Measurements from ENCODE around the gene TOP3A.

TOP3A gene

GRCh38 chr17:18291718-18292540 lies 22.9 kb downstream of the TOP3A start:
- Histone ChIP-seq H3K36me3 (ENCODE audit: control insufficient read depth, insufficient read depth, low read length) (no peaks in the 10 kb centered on the region), H3K9me3 (ENCODE audit: control insufficient read depth, low read length) (no peaks in the 10 kb centered on the region), H3K27ac (no peak overlapping the region), H3K27me3 (ENCODE audit: control insufficient read depth, insufficient read depth, low read length) (no peaks in the 10 kb centered on the region), H3K4me3 (ENCODE audit: low read depth, low read length) (no peak overlapping the region), H3K4me1 (no peaks in the 10 kb centered on the region), H3K4me2 (ENCODE audit: low read length) (no peak overlapping the region), H3K9ac (no peak overlapping the region), H2AFZ (no peak overlapping the region), H3K79me2 (no peaks in the 10 kb centered on the region)
- TF ChIP-seq CTCF (IDR thresholded peaks at IDR 0.05) = no peak

DNA sequence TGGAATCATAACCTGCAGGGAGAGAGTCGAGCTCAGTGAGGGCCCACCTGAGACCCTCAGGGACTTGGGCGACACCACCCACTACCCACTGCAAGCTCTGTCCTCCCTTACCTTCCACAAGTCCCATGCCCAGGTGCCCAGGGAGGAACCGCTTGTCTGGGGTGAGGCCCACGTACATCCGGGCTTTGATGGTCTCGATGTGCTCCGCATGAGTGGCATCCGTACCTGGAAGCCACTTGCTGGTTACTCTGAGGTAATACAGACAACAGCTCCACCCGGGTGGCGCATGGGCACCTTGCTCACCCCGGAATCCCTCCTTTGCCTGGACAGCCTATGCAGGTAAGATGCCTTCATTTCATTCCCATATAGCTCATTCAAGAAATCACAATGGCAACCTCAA lies 29.5 kb downstream of the TOP3A start:
- Histone ChIP-seq H3K4me1 (no peaks in the 10 kb centered on the region), H2AFZ (no peak overlapping the region), H3K9me3 (ENCODE audit: control insufficient read depth, low read length) (no peaks in the 10 kb centered on the region), H3K4me3 (ENCODE audit: low read depth, low read length) (no peak overlapping the region), H3K79me2 (no peaks in the 10 kb centered on the region), H3K4me2 (ENCODE audit: low read length) (no peak overlapping the region), H3K36me3 (ENCODE audit: control insufficient read depth, insufficient read depth, low read length) (no peaks in the 10 kb centered on the region), H3K27ac (no peak overlapping the region), H3K27me3 (ENCODE audit: control insufficient read depth, insufficient read depth, low read length) (no peaks in the 10 kb centered on the region), H3K9ac (no peak overlapping the region)
- TF ChIP-seq CTCF (IDR thresholded peaks at IDR 0.05) = no peak

- H3K36me3 ChIP-seq (ENCODE audit: control insufficient read depth, insufficient read depth, low read length) = no peaks in the 10 kb centered on the region
- TF ChIP-seq CTCF (IDR thresholded peaks at IDR 0.05) = no peak
Observed at GRCh38 chr17:18281788-18282187, 33.0 kb downstream of the TOP3A start.

GRCh38 chr17:18280766-18281371 lies 33.9 kb downstream of the TOP3A start:
- Histone ChIP-seq H3K4me1 (no peaks in the 10 kb centered on the region), H3K9me3 (ENCODE audit: control insufficient read depth, low read length) (no peaks in the 10 kb centered on the region), H3K36me3 (ENCODE audit: control insufficient read depth, insufficient read depth, low read length) (no peaks in the 10 kb centered on the region), H2AFZ (no peak overlapping the region), H3K4me2 (ENCODE audit: low read length) (no peak overlapping the region), H3K4me3 (ENCODE audit: low read depth, low read length) (no peak overlapping the region), H3K79me2 (no peaks in the 10 kb centered on the region), H3K27me3 (ENCODE audit: control insufficient read depth, insufficient read depth, low read length) (no peaks in the 10 kb centered on the region), H3K9ac (no peak overlapping the region), H3K27ac (no peak overlapping the region)
- no peak for TF ChIP-seq CTCF (IDR thresholded peaks at IDR 0.05)

More at GRCh38 chr17:18281788-18282187, 33.0 kb downstream of the TOP3A start:
- Histone ChIP-seq H3K9me3 (ENCODE audit: control insufficient read depth, low read length) (no peaks in the 10 kb centered on the region), H3K27me3 (ENCODE audit: control insufficient read depth, insufficient read depth, low read length) (no peaks in the 10 kb centered on the region), H3K4me3 (ENCODE audit: low read depth, low read length) (no peak overlapping the region), H3K9ac (no peak overlapping the region), H3K4me1 (no peaks in the 10 kb centered on the region), H2AFZ (no peak overlapping the region), H3K27ac (no peak overlapping the region), H3K79me2 (no peaks in the 10 kb centered on the region), H3K4me2 (ENCODE audit: low read length) (no peak overlapping the region)

Measured in parathyroid adenoma (tissue), 2 donors.